ENCODE data around the gene LEKR1. TPM values are rescaled to one million over a fixed set of nuclear protein-coding genes. Genes with fewer than 3 reads are reported as not detected.
"Not testable (repeated sequence)": the region's sequence is repeated elsewhere in the genome, so short reads cannot be mapped to it uniquely, and the experiment has no call there.

LEKR1 gene
- total RNA-seq, 1 donor from 2014 or later = 0.26 TPM

- DNase-seq (ENCODE audit: low read depth in 2 of 2) = no peak
These were observed 10.5 kb downstream of the LEKR1 start for GRCh38 chr3:156836701-156837100.

DNA sequence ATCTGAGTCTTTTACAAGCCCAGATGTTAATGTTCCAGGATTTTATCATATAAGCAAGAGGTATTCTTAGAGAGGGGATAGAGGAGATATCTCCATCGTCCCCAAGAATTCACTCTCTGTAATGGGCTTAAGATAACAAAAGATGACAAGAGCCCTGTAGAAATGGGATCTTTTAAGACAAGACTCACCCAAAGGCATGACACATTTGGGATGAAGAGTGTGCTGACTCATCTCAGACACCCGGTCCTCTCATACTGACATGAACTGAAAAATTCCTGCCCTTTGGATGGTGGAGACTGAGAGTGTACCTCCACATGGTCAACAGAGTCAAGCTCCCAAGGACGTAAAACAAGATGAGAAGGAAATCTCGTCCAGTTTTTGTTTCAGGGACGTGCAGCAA is 11.0 kb downstream of the LEKR1 start:
- DNase-seq (ENCODE audit: low read depth in 2 of 2) = no peak

GRCh38 chr3:156838035-156838434 is 11.9 kb downstream of the LEKR1 start:
- no peak for DNase-seq (ENCODE audit: low read depth in 2 of 2)

- no peak for DNase-seq (ENCODE audit: low read depth in 2 of 2)
These were observed 14.9 kb downstream of the LEKR1 start for GRCh38 chr3:156840826-156841689.

GRCh38 chr3:156843071-156843808 is 17.1 kb downstream of the LEKR1 start:
- peak in 1 of 2 donors; percentile 12 for DNase-seq (ENCODE audit: low read depth in 2 of 2)

- DNase-seq (ENCODE audit: low read depth in 2 of 2) = no peak
These were observed 21.7 kb downstream of the LEKR1 start for GRCh38 chr3:156847752-156848448.

DNA sequence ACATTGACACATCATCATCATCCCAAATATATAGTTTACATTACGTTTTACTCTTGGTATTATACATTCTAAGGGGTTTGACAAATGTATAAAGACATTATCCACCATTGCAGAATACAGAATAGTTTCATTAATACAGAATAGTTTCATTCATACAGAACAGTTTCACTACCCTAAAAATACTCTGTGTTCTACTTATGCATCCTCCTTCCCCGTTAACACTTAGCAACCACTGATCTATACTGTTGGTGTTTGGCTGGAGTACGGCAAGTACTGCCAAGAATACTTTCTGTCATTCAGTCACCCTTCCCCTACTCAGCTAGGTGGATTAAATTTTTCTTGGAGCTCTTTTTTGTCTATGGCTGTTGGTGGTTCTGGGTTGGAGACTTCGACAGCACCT is 33.4 kb downstream of the LEKR1 start:
- no peak for DNase-seq (ENCODE audit: low read depth in 2 of 2)

- no peak for DNase-seq (ENCODE audit: low read depth in 2 of 2)
These were observed 34.7 kb downstream of the LEKR1 start for GRCh38 chr3:156860873-156861272.

GRCh38 chr3:156862338-156862737 is 36.2 kb downstream of the LEKR1 start:
- DNase-seq (ENCODE audit: low read depth in 2 of 2) = no peak

DNA sequence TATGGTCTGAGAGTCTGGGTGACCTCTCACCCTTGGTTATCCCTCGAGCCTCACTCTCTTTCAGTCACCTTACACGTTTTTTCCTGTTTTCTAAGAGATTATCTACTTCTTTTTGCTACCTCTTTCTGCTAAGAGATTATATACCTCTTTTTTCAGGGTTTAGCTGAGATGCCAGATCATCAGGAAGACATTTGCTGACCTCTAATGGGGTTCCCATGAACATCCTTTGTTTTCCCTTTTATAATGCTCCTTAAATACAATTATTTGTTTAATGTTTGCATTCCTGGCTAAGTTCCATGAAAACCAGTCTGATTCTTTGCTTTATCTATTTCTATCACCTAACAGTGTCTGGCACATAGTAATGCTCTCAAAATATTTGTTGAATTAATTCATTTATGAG is 39.6 kb downstream of the LEKR1 start:
- peak in 1 of 2 donors; percentile 17 for DNase-seq (ENCODE audit: low read depth in 2 of 2)

GRCh38 chr3:156867174-156867573 is 41.0 kb downstream of the LEKR1 start:
- DNase-seq (ENCODE audit: low read depth in 2 of 2) = no peak

- DNase-seq (ENCODE audit: low read depth in 2 of 2) = no peak
These were observed 41.8 kb downstream of the LEKR1 start for GRCh38 chr3:156867920-156868319.

- no peak for DNase-seq (ENCODE audit: low read depth in 2 of 2)
These were observed 47.8 kb downstream of the LEKR1 start for GRCh38 chr3:156873906-156874305.

- not testable (repeated sequence) for DNase-seq (ENCODE audit: low read depth in 2 of 2)
These were observed 53.3 kb downstream of the LEKR1 start for GRCh38 chr3:156879491-156879890.

- no peak for DNase-seq (ENCODE audit: low read depth in 2 of 2)
These were observed 59.6 kb downstream of the LEKR1 start for GRCh38 chr3:156885761-156886160.

DNA sequence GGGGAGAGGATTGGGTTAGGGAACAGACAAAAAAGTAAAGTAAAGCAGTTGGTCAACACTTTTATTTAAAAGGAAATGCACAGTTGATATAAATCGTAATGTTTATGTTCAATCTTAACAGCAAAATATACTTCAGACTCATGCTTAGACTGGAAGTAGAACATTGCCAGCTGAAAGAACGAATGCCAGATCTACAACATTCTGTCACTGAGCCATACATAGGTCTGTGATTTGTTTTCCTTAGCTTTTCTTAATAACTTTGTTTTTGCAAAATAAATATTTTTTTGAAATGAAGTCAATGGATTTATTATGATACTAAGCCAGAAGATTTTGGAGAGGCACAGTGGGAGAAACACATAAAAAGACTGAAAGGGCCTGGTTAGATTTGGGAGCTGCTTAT is 62.0 kb downstream of the LEKR1 start:
- DNase-seq (ENCODE audit: low read depth in 2 of 2) = no peak

DNA sequence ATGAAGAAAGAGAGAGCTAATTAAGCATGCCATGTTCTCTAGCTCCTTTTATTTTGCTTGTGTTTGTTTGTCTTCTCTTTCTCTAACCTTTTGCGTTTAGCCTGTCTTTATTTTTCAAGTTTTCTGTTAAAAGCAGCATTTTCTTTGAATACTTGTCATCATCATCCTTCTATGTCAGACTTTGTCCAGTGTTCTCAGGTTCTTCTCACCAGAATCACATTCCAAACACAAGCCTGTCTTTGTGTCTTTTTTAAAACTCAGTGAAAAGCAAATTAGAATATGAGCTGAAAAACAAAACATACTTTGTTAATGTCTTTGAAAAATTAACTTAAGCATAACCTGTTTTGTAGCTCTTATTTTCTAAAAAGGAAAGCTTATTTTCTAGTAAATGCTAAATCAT is 62.4 kb downstream of the LEKR1 start:
- no peak for DNase-seq (ENCODE audit: low read depth in 2 of 2)

- no peak for DNase-seq (ENCODE audit: low read depth in 2 of 2)
These were observed 66.5 kb downstream of the LEKR1 start for GRCh38 chr3:156892701-156893100.

DNA sequence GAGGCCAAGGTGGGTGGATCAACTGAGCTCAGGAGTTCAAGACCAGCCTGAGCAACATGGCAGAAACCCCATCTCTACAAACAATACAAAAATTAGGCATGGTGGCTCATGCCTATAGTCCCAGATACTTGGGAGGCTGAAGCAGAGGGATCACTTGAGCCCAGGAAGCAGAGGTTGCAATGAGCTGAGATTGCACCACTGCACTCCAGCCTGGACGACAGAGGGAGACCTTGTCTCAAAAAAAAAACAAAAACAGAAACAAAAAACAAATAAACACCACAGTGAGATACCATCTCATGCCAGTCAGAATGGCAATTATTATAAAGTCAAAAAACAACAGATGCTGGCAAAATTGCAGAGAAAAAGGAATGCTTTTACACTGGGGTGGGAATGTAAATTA is 69.2 kb downstream of the LEKR1 start:
- DNase-seq (ENCODE audit: low read depth in 2 of 2) = not testable (repeated sequence)

- DNase-seq (ENCODE audit: low read depth in 2 of 2) = not testable (repeated sequence)
These were observed 71.7 kb downstream of the LEKR1 start for GRCh38 chr3:156897851-156898250.

DNA sequence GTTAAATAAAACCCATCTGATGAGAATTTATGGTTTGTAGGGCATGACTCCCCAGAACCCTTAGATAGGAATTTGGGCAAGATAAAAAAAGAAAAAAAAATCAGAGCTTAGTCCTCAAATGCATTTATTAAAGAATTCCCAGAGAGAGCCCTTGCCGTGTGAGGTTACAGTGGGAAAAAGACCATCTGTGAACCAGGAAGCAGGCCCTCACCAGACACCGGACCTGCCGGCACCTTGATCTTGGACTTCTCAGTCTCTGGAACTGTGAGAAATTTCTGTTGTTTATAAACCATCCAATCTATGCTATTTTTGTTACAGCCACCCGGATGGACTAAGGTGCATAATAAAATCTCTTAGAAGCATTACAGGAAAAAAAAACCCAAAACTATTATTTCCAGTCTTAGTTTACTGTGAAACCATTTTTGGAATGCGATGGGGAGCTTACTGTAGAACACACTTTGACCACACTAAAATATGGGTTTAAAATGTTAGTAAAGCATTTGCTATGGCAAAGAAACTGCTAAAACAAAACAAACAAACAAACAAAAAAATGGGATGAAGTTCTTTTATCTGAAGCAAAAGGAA is 72.2 kb downstream of the LEKR1 start:
- DNase-seq (ENCODE audit: low read depth in 2 of 2) = no peak

- no peak for DNase-seq (ENCODE audit: low read depth in 2 of 2)
These were observed 73.8 kb downstream of the LEKR1 start for GRCh38 chr3:156899951-156900350.
